SJCRH30 (cell line): ENCODE results near the gene IFNA13. TPM values are rescaled to one million over a fixed set of nuclear protein-coding genes. Genes with fewer than 3 reads are reported as not detected.
A peak's percentile ranks its signal among the peaks of the same experiment; 100 is the strongest.

ENCODE experiments used
- DNase-seq, 2 experiments: peaks; one replicate each; pipeline ENCODE4 v3.0.0-alpha.2; 2015 to 2020
- H3K27ac ChIP-seq: fragments of 250-450 bp; sonication (Bioruptor Pico); 2 replicates; pipeline ENCODE4 v1.5.1; 2020; ENCODE audit warnings: mild to moderate bottlenecking, moderate library complexity
- H3K27me3 ChIP-seq: fragments of 250-450 bp; sonication (Bioruptor Pico); 2 replicates; pipeline ENCODE4 v1.5.1; 2020; ENCODE audit warnings: mild to moderate bottlenecking, moderate library complexity
- H3K36me3 ChIP-seq: fragments of 250-450 bp; sonication (Bioruptor Pico); 2 replicates; pipeline ENCODE4 v1.5.1; 2020; ENCODE audit warnings: mild to moderate bottlenecking, moderate library complexity
- H3K4me1 ChIP-seq: fragments of 250-450 bp; sonication (Bioruptor Pico); 2 replicates; pipeline ENCODE4 v1.5.1; 2020; ENCODE audit warnings: mild to moderate bottlenecking, moderate library complexity
- H3K4me3 ChIP-seq: fragments of 250-450 bp; sonication (Bioruptor Pico); 2 replicates; pipeline ENCODE4 v1.5.1; 2020; ENCODE audit warnings: mild to moderate bottlenecking, moderate library complexity
- H3K9me3 ChIP-seq: fragments of 250-450 bp; sonication (Bioruptor Pico); replicated peaks from 2 replicates; pipeline ENCODE4 v1.5.1; 2020; ENCODE audit warnings: mild to moderate bottlenecking, moderate library complexity
- total RNA-seq: library from RNA; depleted of rRNA; stranded (reverse); fragments of >200 nt; shearing (Covaris generic); gene quantifications from 2 replicates; pipeline ENCODE4 v1.2.3, GENCODE V29; 2014; rRNA removed

IFNA13 gene
- total RNA-seq, 1 experiment from 2014 or later, result not detected

DNA sequence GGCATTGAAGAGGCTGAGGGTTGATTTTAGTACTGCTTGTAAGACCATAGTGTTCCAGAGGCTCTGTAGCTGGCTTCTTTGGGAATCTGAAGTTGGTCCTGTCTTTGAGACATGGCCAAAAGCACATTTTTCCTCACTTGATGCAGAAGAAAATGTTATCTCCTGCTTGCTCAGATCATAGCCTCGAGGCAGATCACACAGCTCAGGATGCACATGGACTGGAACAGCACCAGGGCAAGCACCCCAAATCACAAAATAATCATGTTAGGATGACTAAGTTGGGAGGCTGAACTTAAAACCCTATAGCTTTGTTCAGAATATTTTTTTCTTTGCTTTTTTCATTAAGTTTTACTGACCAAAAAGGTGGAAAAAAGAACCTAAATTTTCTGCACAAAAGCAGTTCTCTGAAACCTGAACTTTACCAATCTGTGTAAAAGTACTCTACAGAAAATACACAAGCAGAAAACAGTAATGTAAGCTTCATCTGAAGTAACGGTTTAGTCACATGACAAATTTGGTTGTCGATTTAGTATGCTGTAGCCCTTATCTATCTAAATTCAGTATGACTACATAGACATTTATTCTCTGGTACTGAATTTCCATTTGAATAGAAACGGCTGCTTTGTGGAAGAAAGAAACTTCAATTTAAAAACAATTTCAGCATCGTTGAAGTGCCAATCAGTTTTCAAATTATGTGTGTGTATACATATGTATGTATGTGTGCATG, 36.0 kb downstream of the IFNA13 start:
- H3K27me3 ChIP-seq, result no peaks in the 10 kb centered on the region
- H3K27ac ChIP-seq, result no peak overlapping the region
- peaks cover 3% of the 10 kb centered on the region for H3K4me1 ChIP-seq
- DNase-seq, result no peak
- H3K4me3 ChIP-seq, result no peak overlapping the region
- peaks cover 15% of the 10 kb centered on the region; the same call in 1 of the 2 replicates for H3K36me3 ChIP-seq
- H3K9me3 ChIP-seq, result no peaks in the 10 kb centered on the region

DNA sequence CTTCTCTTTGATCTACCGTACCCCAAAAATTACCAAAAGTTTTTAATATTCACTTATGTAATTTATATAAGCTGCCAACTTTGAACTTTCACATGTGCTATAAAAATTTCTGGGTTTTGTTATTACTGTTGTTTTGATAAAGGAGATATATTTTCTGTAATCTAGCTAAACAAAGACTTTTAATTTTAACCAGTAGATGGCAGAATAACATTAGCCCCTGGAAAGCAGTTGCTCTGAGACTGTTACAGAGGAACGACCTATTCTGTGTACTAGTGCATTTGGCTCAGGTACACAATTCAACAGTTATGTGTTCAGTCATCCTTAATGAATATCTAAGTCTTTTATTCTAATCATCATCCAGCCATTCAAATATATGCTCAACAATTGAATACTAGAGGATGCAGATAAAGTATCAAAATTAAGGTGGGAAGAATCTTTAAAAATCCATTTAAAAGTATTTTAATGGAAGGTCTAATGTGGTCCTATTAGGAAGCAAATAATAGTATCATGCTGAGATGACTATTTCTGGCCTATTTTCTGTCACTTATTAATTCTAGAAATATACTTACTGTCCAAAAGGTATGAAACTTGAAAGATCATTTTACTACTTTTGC, 41.2 kb downstream of the IFNA13 start:
- no peaks in the 10 kb centered on the region; the same call in 1 of the 2 replicates for H3K4me1 ChIP-seq
- H3K36me3 ChIP-seq, result no peaks in the 10 kb centered on the region
- no peaks in the 10 kb centered on the region for H3K9me3 ChIP-seq
- no peak overlapping the region for H3K4me3 ChIP-seq
- no peak overlapping the region for H3K27ac ChIP-seq
- H3K27me3 ChIP-seq, result no peaks in the 10 kb centered on the region
- DNase-seq, result peak in 1 of 2 experiments; percentile 51

DNA sequence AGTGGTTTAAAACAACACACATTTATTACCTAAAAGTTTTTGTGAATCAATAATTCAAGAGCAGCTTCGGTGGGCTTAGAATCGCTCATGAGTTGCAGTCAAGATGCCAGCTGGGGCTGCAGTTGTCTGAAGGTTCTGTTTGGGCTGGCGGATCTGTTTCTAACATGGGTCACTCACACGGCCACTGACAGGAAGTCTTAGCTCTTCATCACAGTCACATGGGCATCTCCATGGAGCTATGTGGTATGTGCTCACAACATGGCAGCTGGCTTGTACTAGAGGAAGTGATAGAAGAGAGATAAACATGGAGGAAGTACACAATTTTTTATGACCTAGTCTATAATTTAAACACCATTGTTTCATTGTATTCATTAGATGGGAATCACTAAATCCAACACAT, 43.8 kb downstream of the IFNA13 start:
- H3K4me1 ChIP-seq, result no peaks in the 10 kb centered on the region
- DNase-seq, result no peak
- no peak overlapping the region for H3K27ac ChIP-seq
- H3K36me3 ChIP-seq, result no peaks in the 10 kb centered on the region
- no peak overlapping the region for H3K4me3 ChIP-seq
- no peaks in the 10 kb centered on the region for H3K9me3 ChIP-seq
- no peaks in the 10 kb centered on the region for H3K27me3 ChIP-seq

DNA sequence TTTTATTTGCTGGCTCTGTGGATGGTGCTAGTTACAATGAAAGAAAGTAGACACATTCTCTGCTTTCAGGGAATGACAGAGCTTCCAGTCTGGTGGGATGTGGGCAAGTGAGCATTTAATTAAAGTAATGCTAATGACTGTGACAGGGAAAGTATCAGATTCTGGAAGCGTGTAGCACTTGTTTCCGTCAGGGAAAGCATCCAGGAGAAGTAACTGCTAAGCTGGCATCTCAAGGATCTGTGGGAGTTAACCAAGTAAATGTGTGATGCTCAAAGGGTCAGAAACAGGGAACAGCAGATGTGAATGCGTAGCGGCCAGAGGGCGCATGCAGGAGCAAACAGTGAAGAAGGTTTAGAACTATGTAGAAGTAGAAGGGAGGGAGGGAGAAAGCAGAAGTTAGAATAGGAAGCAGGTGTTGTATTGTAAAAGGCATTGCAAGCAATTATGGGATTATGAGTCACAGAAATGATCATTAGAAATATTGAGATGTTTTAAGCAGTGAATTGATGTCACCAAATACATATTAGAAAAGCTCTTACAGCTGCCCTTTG, 44.9 kb downstream of the IFNA13 start:
- Histone ChIP-seq H3K9me3 (no peaks in the 10 kb centered on the region), H3K4me1 (no peaks in the 10 kb centered on the region), H3K27ac (no peak overlapping the region), H3K27me3 (no peaks in the 10 kb centered on the region), H3K4me3 (no peak overlapping the region), H3K36me3 (no peaks in the 10 kb centered on the region)
- DNase-seq, result no peak

DNA sequence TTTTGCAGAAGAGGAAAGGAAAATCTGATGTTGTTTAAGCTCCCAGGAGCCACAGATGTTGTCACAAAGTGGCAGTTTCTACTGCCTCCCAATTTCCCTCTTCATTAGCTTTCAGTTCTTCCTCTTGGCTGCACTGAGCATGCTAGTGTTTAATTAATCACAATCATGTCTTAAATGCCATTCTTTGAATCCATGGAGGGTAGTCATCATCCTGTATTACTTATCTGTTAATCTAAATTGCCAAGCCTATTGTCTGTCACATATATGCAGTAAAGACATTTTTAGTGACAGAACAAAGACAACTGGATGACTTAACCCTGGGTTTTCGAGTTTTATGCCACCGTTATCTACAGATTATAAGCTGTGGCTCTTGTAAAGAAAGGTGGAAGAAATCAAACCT, 47.4 kb downstream of the IFNA13 start:
- Histone ChIP-seq H3K27me3 (no peaks in the 10 kb centered on the region), H3K4me3 (no peak overlapping the region), H3K36me3 (no peaks in the 10 kb centered on the region)

DNA sequence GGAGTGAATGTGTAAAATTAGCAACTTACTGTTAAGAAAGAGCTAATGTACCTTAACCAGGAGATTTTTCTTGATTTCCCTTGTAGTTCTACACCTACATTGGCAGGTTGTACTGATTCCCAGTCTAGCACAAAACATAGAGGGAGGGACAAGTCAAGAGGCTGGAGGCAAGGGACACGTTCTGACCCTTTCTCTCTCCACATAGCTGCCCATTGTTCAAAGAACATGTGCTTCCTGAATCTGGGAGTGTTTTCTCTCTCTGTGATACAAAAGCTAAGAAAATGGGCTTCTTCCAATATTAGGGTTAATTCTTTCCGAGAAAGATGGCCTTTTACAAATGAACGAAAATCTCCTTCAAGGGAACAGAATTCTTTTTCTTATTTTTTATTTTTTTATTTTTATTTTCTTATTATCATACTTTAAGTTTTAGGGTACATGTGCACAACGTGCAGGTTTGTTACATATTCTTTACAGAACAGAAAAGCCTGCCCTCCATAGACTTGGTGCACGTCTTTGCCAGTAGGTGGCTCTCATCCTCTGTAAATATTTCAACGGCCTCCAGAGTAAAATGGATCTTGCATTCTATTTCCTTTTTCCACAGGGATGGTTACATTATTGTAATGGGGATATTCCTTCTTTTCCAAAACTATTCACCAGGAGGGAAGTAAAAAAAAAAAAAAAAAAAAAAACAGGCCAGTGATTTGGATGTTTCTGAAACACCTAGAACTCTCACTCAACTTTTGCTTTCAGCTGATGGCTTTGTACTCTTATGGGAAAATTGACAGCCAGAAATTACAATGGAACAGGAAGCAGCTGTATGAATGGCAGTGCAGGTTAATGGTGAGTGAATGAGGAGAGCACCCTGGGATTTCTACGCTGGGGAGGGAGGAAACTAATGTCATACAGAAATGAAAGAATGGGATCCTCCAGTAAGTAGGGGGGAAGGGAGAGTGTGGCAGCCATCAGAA, 49.6 kb downstream of the IFNA13 start:
- Histone ChIP-seq H3K27ac (no peak overlapping the region), H3K4me3 (no peak overlapping the region), H3K9me3 (no peaks in the 10 kb centered on the region), H3K36me3 (no peaks in the 10 kb centered on the region), H3K4me1 (no peaks in the 10 kb centered on the region), H3K27me3 (no peaks in the 10 kb centered on the region)
- peak; percentile 18 to 64 for DNase-seq

More for the DNA sequence above, 47.4 kb downstream of the IFNA13 start:
- H3K9me3 ChIP-seq, result no peaks in the 10 kb centered on the region
- no peaks in the 10 kb centered on the region for H3K4me1 ChIP-seq
- H3K27ac ChIP-seq, result no peak overlapping the region
- no peak for DNase-seq

Other genes with a start within 250 kb of the IFNA13 start
- not detected in 2 replicates for gene IFNW1, start 226.2 kb downstream of the IFNA13 start, total RNA-seq
- gene IFNA21, start 201.4 kb downstream of the IFNA13 start, total RNA-seq, result not detected in 2 replicates
- gene IFNA4, start 180.5 kb downstream of the IFNA13 start, total RNA-seq, result not detected in 2 replicates
- not detected in 2 replicates for gene IFNA7, start 165.9 kb downstream of the IFNA13 start, total RNA-seq
- not detected in 2 replicates for gene IFNA10, start 160.9 kb downstream of the IFNA13 start, total RNA-seq
- not detected in 2 replicates for gene IFNA16, start 150.7 kb downstream of the IFNA13 start, total RNA-seq
- not detected in 2 replicates for gene IFNA17, start 139.8 kb downstream of the IFNA13 start, total RNA-seq
- gene IFNA14, start 128.1 kb downstream of the IFNA13 start, total RNA-seq, result not detected in 2 replicates
- gene IFNA5, start 62.7 kb downstream of the IFNA13 start, total RNA-seq, result not detected in 2 replicates
- gene KLHL9, start 32.7 kb downstream of the IFNA13 start, total RNA-seq, result 22.6 and 25.5 TPM in 2 replicates
- not detected in 2 replicates for gene IFNA6, start 17.2 kb downstream of the IFNA13 start, total RNA-seq
- not detected in 2 replicates for gene IFNA2, start 17.3 kb upstream of the IFNA13 start, total RNA-seq
- not detected in 2 replicates for gene IFNA8, start 41.1 kb upstream of the IFNA13 start, total RNA-seq
- gene IFNA1, start 72.4 kb upstream of the IFNA13 start, total RNA-seq, result not detected in 2 replicates
- gene IFNE, start 114.3 kb upstream of the IFNA13 start, total RNA-seq, result not detected in 2 replicates